ENCODE data around the gene COL23A1.

- TF ChIP-seq GATA3 (IDR thresholded peaks at IDR 0.05; ENCODE audit: low read depth, low read length) (no peak), GATA2 (IDR thresholded peaks at IDR 0.05; ENCODE audit: low read depth, low read length) (no peak)
These were observed 116.3 kb downstream of the COL23A1 start for GRCh38 chr5:178473854-178474253.

All from SH-SY5Y (cell line).